NB4 (cell line): Measurements from ENCODE around the gene ZSWIM1.

Experiments used
- CTCF ChIP-seq: IDR thresholded peaks from one replicate; pipeline ENCODE4 v1.5.1; 2012; ENCODE audit warnings: low read depth, low read length
- POLR2A ChIP-seq: IDR thresholded peaks from 2 replicates; pipeline ENCODE4 v1.6.1; 2011; ENCODE audit warnings: mild to moderate bottlenecking; ENCODE audit not compliant: insufficient read length; ENCODE audit errors: extremely low read depth
- TF ChIP-seq, protein P1 (sequence below): IDR thresholded peaks from 2 replicates; pipeline ENCODE4 v1.6.1; 2011; ENCODE audit warnings: low read depth, low read length

- TF ChIP-seq CTCF, result no peak
- TF ChIP-seq POLR2A, result no peak
- TF ChIP-seq, protein P1, sequence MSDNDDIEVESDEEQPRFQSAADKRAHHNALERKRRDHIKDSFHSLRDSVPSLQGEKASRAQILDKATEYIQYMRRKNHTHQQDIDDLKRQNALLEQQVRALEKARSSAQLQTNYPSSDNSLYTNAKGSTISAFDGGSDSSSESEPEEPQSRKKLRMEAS, result no peak
Measured at GRCh38 chr20:45836841-45837240, 44.2 kb upstream of the ZSWIM1 start.
